Upper lobe of right lung (tissue), 1 donor: ENCODE measurements around the gene CD40. TPM values are rescaled to one million over a fixed set of nuclear protein-coding genes. Genes with fewer than 3 reads are reported as not detected.

Experiments
- ATAC-seq: fragments of 200-7000 bp; cut with Tn5 transposase; one replicate; pipeline ENCODE4 v1.9.1; 2020; ENCODE audit warnings: mild to moderate bottlenecking, moderate library complexity
- DNase-seq: peaks from one replicate; pipeline ENCODE4 v3.0.0-alpha.2; 2020
- H3K27ac ChIP-seq: fragments of 200-600 bp; one replicate; pipeline ENCODE4 v1.8.0; 2022
- H3K27me3 ChIP-seq: fragments of 200-600 bp; one replicate; pipeline ENCODE4 v1.8.0; 2022; ENCODE audit warnings: mild to moderate bottlenecking
- H3K36me3 ChIP-seq: fragments of 200-600 bp; one replicate; pipeline ENCODE4 v1.8.0; 2022
- H3K4me1 ChIP-seq: fragments of 200-600 bp; one replicate; pipeline ENCODE4 v1.8.0; 2022
- H3K4me3 ChIP-seq: fragments of 200-600 bp; one replicate; pipeline ENCODE4 v1.8.0; 2022; ENCODE audit warnings: mild to moderate bottlenecking
- H3K9me3 ChIP-seq: fragments of 200-600 bp; one replicate; pipeline ENCODE4 v1.8.0; 2022
- intact Hi-C: fragments of 100-400 bp; cut with DNase I; formaldehyde crosslinking; loops from one replicate; pipeline ENCODE4 v1.11.0; 2022
- total RNA-seq: library from RNA; stranded (reverse); fragmentation: NEBNext Ultra II Directional; extraction: Animal tissue kit (Norgen Biotek cat#: 25700); gene quantifications from one replicate; pipeline ENCODE4 v1.2.1, GENCODE V29; 2021
- TF ChIP-seq, protein P1 (sequence below): fragments of 200-600 bp; IDR thresholded peaks from one replicate; pipeline ENCODE4 v1.8.0; 2022; ENCODE audit warnings: antibody characterized with exemption
- donor health status: DM: no; HTN: yes; CAD: no; lungs with severe emphysema.

Gene CD40
- total RNA-seq, 1 donor from 2014 or later, result 36.8 TPM

DNA sequence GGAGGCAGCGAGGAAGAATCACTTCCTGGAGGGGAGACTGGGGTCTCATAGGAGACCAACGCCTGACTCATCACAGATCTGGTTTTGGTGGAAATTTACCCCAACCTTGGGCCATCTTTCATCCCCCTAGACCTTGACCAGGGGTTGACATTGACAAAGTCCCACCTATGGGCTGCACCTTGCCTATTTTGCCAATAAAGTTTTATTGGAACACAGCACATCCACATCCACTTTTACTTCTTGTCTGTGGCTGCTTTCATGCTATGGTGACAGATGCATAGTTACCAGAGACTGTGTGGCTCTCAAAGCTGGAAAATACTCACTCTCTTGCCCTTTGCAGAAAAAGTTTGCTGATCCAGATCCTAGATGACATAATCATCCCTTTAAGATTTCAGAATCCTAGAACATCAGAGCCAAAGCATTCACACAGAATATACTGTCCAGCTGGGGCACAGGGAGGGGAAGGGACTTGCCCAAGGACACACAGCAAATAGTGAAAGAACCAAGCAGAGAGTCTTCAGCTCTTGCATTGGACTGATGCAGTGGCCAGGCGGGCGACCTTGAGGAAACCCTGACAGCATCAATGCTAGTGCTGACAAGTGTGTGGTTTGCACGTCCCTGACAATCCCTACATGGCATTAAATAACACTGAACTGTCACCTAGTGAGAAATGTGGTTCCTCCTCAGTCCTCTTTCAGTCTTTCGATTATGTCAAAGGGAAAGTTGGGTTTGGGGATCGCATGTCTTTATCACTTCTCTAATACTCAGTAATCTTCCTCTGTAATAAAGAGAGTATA is 41.2 kb downstream of the CD40 start:
- Histone ChIP-seq H3K9me3 (no peaks in the 10 kb centered on the region), H3K27me3 (peaks cover 25% of the 10 kb centered on the region), H3K27ac (no peak overlapping the region), H3K4me1 (no peaks in the 10 kb centered on the region), H3K4me3 (no peak overlapping the region), H3K36me3 (no peaks in the 10 kb centered on the region)
- intact Hi-C loops, result no loop called here
- ATAC-seq (no peak), DNase-seq (no peak)
- TF ChIP-seq, protein P1, sequence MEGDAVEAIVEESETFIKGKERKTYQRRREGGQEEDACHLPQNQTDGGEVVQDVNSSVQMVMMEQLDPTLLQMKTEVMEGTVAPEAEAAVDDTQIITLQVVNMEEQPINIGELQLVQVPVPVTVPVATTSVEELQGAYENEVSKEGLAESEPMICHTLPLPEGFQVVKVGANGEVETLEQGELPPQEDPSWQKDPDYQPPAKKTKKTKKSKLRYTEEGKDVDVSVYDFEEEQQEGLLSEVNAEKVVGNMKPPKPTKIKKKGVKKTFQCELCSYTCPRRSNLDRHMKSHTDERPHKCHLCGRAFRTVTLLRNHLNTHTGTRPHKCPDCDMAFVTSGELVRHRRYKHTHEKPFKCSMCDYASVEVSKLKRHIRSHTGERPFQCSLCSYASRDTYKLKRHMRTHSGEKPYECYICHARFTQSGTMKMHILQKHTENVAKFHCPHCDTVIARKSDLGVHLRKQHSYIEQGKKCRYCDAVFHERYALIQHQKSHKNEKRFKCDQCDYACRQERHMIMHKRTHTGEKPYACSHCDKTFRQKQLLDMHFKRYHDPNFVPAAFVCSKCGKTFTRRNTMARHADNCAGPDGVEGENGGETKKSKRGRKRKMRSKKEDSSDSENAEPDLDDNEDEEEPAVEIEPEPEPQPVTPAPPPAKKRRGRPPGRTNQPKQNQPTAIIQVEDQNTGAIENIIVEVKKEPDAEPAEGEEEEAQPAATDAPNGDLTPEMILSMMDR, result no peak

DNA sequence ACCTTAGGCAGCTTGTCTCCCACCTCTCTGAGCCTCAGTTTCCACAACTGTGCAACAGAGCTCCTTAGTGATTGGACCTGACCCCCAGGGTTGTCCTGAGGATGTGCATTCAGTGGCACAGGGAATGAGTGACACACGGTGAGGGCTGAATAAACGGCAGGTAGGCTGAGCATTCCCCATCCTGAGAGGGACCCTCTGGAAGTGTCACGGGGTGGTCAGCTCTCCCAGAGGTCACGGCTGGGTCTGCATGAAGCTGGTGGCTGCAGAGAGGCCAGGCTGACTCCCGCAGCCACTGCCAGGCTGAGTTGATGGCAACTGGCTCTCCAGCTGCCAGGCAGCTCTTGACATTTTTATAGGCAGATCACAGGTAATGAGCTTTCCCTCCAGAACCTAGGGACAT is 42.5 kb downstream of the CD40 start:
- H3K27me3 ChIP-seq, result peaks cover 25% of the 10 kb centered on the region
- no peaks in the 10 kb centered on the region for H3K9me3 ChIP-seq
- DNase-seq (no peak), ATAC-seq (no peak)
- H3K27ac ChIP-seq, result no peak overlapping the region
- intact Hi-C loops, result no loop called here
- H3K4me1 ChIP-seq, result no peaks in the 10 kb centered on the region
- no peak overlapping the region for H3K4me3 ChIP-seq
- TF ChIP-seq, protein P1, result no peak
- no peaks in the 10 kb centered on the region for H3K36me3 ChIP-seq

DNA sequence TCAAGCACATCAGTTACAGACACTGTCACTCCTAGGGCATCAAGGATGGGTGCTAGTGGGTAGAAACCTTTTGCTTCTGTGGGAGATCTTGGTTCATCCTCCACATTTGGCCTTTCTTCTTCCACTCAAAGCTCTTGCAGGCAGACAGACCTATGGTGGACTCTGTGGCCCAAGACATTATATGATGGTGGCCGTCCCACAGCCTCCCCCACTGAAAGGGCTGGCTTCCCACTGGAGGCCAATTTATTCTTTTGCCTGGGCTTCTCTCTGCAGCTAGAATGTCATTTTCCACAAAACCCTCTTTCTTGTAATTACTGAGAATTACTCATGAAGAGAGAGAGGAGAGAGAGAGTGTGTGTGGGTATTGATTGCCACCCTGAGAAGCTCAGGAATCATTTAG is 43.8 kb downstream of the CD40 start:
- H3K4me3 ChIP-seq, result no peak overlapping the region
- H3K9me3 ChIP-seq, result no peaks in the 10 kb centered on the region
- no peak for DNase-seq
- intact Hi-C loops, result no loop called here
- H3K27me3 ChIP-seq, result peaks cover 25% of the 10 kb centered on the region
- no peaks in the 10 kb centered on the region for H3K4me1 ChIP-seq
- ATAC-seq, result no peak
- TF ChIP-seq, protein P1, result no peak
- H3K27ac ChIP-seq, result no peak overlapping the region
- H3K36me3 ChIP-seq, result no peaks in the 10 kb centered on the region

DNA sequence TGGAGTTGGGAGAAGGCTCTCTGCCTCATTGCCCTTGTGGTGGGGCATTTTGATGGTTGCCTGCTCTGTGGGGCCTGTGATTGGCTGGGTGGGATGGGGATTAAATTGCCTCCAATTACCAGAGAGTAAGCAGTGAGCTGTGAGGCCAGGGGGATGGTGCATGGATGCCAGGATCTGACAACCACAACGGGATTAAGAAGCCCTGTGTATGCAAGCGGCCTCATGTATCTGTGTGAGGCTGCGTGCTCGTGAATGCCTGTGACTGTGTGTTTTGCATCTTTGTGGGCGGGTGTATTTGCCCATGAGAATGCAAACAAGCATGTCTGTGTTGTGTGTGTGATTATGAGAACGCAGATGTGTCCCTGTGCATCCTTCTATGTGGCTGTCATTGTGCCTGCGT is 46.1 kb downstream of the CD40 start:
- no peak for DNase-seq
- intact Hi-C loops, result no loop called here
- Histone ChIP-seq H3K4me3 (no peak overlapping the region), H3K27ac (no peak overlapping the region), H3K4me1 (no peaks in the 10 kb centered on the region), H3K27me3 (peaks cover 12% of the 10 kb centered on the region), H3K36me3 (no peaks in the 10 kb centered on the region), H3K9me3 (no peaks in the 10 kb centered on the region)
- ATAC-seq, result no peak
- TF ChIP-seq, protein P1, result no peak

DNA sequence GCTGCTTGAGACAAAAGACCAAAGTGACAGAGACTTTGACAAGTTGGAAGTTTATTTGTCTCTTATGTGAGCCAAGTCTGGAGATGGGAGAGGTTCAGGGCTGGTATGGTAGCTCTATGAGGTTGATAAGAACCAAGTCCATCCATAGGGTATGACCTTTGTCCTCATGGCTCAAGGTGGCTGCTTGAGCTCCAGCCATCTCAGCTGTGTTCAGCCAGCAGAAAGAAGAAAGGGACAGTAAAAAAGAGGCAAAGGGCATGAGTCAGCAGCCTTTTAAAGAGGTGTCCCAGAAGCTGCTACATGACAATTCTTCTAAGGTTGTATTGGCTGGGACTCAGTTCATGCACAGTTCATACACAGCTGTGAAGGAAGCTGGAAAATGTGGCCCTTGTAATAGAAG is 49.0 kb downstream of the CD40 start:
- intact Hi-C loops, result no loop called here

More for the DNA sequence above, 49.0 kb downstream of the CD40 start:
- H3K27ac ChIP-seq, result no peak overlapping the region
- ATAC-seq (no peak), DNase-seq (no peak)
- no peaks in the 10 kb centered on the region for H3K9me3 ChIP-seq
- H3K4me3 ChIP-seq, result no peak overlapping the region
- no peaks in the 10 kb centered on the region for H3K4me1 ChIP-seq
- no peaks in the 10 kb centered on the region for H3K36me3 ChIP-seq
- H3K27me3 ChIP-seq, result peaks cover 13% of the 10 kb centered on the region
- TF ChIP-seq, protein P1, result no peak
